HG03175 (cell line): ENCODE measurements around the gene KANK4.
"Not testable (repeated sequence)": the region's sequence is repeated elsewhere in the genome, so short reads cannot be mapped to it uniquely, and the experiment has no call there.

ENCODE experiments used
- ATAC-seq: cut with Tn5 transposase; IDR thresholded peaks from one replicate; pipeline ENCODE4 v1.9.1; 2021; ENCODE audit warnings: mild to moderate bottlenecking, moderate library complexity; ENCODE audit not compliant: unreplicated experiment

The KANK4 gene

DNA sequence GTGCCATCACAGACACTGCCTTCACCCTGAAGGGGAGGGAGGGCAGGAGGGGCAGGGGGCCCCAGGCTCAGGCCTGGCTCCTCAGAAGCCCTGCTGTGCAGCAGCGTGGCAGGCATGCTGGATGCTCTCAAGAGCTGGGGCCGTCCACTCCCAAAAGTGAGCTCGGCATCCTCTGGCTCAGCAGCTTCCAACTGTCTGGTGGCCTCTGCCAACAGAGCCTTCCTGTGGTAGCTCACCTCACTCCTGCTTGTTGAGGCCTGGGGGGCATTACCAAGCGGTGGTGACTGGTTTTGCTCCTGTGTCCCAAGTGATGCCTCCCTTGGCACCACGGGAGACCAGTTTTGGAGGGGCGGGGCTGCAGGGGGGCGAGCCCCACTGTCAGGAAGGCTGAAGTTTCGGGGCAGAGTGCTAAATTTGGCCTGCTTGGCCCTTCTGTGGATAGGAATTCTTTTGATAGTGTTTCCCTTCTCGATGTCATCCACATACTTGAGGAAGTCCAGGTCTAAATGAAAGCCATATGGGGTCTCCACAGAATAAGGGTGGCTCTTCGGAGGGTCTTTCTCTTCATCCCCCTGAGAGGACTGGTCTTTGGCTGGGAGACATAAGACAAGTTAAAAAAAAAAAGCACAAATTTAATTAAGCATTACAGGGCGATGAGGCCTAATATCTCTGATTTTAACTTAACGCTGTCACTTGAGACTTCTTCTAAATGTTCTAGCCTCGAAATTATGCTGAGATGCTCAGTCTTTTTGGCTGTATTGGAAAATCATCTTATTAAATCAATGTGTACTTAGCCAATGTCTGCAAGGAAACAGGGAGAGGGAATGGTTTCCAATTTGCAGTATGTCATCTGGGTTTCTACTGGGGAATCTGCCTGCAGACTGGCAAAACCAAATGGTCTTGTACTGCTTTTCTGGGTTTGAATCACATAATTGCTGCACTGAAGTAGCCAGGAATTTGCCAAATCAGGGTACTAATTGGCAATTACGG is 44.4 kb downstream of the KANK4 start:
- ATAC-seq: no peak

DNA sequence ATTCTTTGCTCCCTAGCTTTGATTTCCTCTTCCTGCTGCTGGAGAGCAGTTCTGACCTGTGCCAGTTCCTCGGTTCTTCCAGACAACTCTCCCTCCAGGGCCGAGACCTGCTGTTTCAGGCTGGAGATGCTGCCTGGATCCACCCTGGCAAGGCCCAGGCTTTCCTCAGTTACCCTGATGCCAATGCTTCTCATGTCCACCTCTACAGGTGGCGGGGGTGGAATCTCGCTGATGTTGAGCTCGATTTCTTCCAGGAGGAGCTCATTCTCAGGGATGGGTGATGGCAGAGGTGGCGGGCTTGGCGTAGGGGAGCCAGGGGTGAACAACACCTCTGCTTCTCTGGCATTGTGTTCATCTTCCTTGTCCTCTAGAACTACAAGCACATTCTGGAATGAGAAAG is 45.3 kb downstream of the KANK4 start:
- ATAC-seq: no peak

- ATAC-seq: peak; percentile 86
These were observed 47.1 kb downstream of the KANK4 start for GRCh38 chr1:62271948-62272728.

DNA sequence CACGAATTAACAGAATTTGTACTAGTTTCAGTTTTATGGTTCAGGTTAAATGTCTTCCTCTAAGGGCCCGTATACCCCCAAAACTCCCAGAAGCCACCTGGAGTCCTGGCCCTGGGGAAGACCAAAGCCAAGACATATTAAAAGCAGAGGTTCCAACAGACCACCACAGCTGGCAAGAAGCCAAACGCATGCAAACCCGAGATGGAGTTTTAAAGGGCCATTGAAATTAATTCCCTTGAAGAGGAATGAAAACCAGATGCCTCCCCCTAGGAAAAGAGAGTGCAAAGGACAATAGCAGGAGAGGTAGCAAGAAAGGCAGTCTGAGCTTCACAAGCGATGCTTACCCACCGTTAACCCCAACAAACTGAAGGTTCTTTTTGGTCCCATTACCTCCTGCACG is 48.1 kb downstream of the KANK4 start:
- no peak for ATAC-seq

GRCh38 chr1:62269851-62270495 is 49.3 kb downstream of the KANK4 start:
- no peak for ATAC-seq

DNA sequence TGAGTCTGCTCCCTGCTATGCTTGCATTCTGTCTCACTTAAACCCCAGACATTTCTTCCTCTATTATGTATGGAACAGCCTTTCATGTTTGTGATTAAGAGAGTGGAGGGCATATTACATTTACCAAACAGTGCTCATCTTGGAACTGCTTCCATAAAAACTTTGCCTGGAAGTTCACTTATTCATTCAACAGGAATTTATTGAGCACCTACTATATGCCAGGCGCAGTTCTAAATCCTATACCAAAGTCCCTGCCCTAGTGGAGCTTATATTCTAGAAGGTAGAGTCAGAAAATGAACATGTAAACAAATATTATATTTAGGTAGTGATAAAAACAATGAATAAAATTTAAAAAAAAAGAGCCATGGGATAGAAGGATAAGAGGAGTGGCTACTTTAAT is 49.8 kb downstream of the KANK4 start:
- ATAC-seq: no peak

DNA sequence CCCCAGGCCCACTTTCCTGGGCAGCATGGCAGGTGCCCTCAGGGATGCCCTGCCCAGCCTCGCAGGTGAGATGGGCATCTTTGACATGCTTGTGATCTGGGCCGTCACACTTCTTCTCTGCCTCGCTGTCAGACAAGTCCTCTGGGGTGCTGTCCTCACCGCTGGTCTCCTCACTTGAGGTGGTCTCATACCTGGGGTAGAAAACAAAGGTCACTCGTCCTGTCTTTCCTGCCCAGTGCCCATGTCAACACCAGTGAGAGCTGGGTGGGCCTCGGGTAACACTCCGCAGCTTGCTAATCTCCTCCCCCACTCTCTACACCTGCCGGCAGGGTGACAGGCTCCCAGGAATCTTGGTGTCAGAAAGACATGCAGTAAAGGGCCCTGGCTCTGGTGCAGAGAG is 50.9 kb downstream of the KANK4 start:
- ATAC-seq: no peak

DNA sequence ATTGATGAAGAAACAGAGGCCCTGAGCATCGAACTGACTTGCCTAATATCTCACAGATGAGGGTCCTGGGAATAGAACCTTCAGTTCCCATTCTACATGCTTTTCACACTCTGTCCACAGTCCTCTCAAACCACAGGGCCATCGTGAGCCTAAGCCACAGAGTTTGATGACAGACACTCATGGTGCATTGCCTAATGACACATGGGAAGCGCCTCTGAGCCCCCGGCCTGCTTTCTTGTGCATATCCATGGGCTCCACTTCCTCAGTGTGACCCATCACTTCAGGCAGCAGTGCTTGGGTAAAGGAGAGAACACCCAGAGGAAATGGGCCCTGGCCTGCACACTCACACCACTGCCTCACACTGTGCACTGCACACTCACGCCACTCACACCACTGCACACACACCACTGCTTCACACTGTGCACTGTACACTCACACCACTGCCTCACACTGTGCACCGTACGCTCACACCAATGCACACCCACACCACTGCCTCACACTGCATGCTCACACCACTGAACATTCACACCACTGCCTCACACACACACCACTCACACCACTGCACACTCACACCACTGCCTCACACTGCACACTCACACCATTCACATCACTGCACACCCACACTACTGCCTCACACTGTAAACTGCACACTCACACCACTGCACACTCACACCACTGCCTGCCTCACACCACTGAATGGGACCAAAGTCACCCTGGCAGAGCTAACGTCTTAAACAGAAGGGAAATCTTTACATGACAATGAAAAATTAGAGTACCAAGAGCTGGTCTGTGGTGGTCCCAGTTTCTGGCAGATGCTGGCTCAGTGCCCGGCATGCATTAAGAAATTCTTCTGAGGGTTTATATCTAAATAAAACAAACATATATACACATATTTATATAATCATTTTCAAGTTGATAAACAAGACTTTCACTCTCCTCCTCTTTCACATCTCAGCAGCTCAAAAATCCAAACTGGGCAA is 53.0 kb downstream of the KANK4 start:
- ATAC-seq: no peak

DNA sequence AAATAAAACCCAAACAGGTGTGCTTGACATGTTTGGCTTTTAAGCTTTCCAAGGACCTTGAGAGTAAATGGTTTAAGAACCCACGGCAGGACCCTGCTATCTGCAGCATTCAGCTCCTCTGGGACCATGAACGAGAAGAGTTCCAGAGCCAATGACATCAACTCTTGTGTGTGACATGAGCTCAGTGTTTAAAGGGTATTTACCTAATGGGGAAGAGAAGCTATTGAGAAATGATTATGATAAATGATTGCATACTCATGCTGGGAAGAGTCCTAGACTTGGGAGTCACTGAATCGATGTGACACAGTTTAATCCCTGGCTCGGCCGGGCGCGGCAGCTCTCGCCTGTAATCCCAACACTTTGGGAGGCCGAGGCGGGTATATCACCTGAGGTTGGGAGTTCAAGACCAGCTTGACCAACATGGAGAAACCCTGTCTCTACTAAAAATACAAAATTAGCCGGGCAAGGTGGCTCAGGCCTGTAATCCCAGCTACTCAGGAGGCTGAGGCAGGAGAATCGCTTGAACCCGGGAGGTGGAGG is 55.4 kb downstream of the KANK4 start:
- no peak for ATAC-seq

DNA sequence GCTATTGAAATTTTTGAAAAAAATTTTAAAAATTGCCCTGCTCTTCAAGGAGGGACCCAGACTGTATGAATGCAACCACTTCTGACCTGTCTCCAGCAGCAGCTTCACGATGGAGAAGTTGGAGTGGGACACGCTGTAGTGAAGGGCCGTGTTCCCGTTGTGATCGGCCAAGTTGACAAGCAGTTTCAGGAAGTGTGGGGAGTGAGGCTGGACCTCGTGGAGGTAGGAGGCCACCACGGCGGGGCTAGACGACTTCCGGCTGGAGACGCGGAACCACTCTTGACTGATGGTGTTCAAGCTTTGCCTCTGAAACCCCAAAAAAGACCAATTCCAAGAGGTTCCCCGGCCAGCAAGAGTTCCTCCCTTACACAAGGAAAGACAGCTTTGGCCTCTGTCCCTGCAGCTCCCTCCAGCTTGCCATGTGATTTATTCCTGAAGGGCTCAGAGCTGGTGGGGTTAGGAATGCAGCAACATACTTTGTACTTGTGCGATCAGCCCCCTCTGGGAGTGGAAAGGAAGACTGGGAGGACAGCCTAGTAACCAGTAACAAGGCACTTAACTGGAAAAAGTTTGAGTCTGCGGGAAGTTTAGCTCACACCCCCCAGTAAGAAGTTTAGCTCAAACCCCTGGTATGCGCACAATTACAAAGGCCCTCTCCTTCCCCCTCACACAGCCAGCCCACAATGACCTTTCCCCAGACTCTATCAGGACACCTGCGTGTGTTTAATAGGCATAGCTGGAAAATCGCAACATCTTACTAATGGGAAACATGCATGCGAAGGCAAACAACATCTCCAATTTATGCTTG is 56.0 kb downstream of the KANK4 start:
- ATAC-seq: no peak

DNA sequence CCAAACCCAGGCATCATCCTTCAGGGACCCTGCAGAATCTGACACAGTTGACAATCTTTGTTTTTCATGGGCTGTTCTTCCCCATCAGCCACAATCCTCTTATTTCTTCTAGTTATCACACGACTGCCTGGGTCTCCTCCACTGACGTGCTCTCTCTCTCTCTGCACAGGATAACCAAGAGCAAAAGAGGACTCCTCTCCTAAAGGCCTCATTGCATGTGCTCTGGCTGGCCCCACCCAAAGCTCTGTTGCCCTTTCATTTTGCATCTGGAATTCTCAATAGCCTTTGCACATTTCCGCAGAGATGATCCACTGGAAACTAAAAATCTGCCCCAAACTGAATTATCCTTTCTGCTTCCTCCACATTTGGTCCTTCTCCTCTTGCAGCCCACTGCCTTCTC is 58.5 kb downstream of the KANK4 start:
- no peak for ATAC-seq

DNA sequence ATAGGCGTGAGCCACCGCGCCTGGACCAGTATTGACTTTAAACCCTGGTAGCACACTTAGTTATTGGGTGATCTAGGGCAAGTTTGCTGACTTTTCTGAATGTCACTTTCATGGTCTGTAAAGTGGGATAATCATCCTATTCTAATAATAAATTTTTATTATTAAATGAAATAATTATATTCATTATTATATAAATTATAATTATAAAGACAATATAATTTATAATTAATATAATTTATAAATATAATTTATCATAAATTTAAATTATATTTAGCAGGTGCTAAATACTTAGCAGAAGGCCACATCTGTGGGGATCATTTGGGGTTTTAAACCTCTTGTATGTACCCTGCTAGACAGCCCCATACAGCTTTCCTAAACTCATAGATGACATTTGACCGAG is 59.7 kb downstream of the KANK4 start:
- no peak for ATAC-seq

GRCh38 chr1:62250126-62250726 is 69.0 kb downstream of the KANK4 start:
- no peak for ATAC-seq

- ATAC-seq: no peak
These were observed 71.7 kb downstream of the KANK4 start for GRCh38 chr1:62247391-62248168.

DNA sequence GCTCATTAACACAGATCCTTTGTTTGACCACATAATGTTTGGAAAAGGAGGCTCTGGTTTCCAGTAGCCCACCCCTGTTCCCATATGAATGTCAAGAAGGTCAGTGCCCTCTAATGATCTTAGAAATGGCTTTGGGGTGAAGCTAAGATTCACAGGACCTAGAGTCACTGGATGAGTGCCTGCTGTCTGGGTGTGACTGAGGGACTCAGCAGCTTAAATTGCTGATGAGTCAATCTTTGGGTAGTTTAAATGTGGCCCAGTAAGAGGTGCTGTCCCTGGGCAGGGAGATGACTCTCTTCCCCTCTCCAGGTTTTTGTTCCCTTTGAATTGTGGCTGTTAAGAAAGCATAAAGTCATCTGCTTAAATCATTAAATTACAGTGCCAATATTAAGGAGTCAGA is 74.0 kb downstream of the KANK4 start:
- ATAC-seq: no peak

DNA sequence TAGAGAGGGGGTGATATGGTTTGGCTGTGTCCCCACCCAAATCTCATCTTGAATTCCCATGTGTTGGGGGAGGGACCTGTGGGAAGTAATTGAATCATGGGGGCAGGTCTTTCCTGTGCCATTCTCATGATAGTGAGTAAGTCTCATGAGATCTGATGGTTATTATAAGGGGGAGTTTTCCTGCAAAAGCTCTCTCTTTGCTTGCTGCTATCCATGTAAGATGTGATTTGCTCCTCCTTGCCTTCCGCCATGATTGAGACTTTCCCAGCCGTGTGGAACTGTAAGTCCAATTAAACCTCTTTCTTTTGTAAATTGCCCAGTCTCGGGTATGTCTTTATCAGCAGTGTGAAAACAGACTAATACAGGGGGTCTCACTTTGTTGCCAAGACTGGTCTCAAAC is 74.9 kb downstream of the KANK4 start:
- ATAC-seq: not testable (repeated sequence)

DNA sequence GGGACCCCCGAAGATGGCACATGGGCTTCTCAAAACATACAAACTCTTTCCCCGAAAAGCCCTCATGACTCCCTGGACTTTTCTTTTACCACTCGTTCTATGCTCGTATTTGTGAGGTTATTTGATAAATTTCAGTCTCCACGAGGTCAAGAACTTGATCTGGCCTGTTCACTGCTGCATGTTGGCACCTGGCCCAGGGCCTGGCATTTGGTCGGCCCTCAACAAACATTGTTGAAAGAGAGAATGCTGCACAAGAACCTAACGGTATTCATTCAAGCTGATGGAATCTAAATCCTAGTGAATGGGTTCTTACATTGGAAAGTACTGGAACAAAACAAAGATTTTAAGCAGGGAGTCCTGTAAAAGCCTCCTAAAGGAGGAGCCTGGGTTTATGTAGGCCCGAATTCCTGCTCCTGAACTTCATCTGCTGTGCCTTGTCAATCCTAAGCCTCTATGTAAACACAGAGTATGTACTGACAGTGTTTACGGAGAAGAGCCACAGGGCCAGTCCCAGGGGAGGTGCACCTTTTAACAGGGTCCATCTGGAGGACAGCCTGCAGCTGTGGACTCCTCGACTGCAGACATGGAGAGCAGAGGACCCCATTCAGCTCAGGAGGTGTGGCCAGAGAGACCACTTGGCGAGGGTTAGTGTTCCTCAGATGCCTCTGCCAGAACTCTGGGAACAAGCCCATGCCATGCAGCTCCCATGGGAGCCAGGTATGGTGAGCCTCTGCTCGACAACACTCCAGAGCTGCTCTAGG is 77.7 kb downstream of the KANK4 start:
- ATAC-seq: no peak
